HG03280 (cell line): ENCODE data around the gene PAM.

ENCODE experiments used
- ATAC-seq: cut with Tn5 transposase; IDR thresholded peaks from one replicate; pipeline ENCODE4 v1.9.1; 2021; ENCODE audit warnings: mild to moderate bottlenecking, moderate library complexity; ENCODE audit not compliant: unreplicated experiment

The PAM gene

DNA sequence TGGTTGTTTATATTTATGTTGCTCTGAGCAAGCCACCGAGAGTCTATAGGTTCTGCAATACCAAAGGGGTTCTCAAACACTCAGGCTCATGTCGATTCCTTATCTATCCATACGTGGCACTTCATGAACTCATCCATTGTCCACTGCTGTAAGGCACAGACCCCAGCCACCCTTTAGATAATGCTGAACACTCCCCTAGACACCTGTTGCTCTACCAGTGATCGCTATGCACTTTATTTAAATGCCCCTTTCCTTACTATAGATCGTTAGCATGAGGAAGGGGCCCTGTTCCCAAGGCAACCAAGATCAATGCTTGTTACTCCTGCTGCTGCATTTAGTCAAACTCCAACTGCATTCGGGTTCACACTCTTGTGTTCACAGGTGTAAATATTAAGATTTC, 171.9 kb downstream of the PAM start:
- no peak for ATAC-seq

DNA sequence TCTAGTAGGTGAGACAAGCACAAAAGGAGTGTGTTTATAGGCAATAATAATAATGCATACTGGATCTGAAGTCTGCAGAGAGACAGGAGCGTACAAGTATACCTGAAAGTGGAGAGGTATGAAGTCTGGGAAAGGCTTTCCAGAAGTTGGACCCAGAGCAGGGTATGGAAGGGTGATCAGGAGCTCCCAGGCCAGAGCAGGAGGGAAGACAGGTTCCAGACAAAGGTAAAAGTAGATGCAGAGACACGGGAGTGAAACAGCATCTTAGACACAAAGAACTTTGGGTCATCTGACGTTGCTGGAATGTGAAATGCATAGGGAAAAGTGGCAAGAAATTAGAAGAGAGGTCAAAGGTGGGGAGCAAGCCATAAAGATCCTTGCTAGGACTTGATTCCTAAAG, 175.1 kb downstream of the PAM start:
- no peak for ATAC-seq

GRCh38 chr5:102931085-102931725, 176.1 kb downstream of the PAM start:
- ATAC-seq = no peak

GRCh38 chr5:102932781-102933180, 177.7 kb downstream of the PAM start:
- ATAC-seq = no peak

DNA sequence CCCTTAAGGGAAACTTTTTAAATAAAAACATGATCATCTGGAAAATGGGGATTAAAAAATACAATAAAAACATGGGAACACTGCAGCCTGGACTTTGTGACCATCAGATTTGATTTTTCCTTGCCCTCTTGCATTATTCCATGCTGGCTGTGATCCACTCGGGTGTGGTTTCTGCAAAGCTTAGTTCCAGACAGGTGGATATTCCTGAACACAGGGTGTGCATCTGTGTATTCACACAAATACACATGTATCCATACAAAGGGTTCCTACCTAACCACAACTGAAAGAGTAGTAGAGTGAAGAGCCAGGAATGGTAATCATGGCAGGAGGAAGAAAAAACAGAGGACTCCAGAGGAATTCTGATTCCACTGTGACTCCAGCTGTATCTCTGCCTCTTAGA, 178.2 kb downstream of the PAM start:
- no peak for ATAC-seq

GRCh38 chr5:102933721-102934459, 178.8 kb downstream of the PAM start:
- no peak for ATAC-seq

- ATAC-seq = no peak
Measured at GRCh38 chr5:102937894-102938293, 182.8 kb downstream of the PAM start.

- no peak for ATAC-seq
Measured at GRCh38 chr5:102941111-102941510, 186.0 kb downstream of the PAM start.

DNA sequence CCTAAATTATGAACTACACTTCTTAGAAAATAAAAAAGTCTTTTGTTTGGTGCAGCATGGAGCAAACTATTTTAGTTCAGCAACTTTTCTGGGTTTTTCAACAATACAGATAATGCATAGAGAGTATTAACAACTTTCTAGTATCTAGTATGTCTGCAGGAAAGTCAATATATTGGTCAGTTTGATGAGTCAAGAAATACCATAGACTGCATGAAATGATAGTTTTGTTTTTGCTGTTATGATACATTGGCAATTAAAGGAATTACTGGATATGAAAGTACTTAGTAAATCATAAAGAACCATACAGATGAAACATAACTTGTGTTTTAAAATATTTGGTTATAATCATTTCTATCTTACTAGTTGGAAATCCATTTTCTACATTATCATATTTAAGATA, 191.3 kb downstream of the PAM start:
- no peak for ATAC-seq

- no peak for ATAC-seq
Measured at GRCh38 chr5:102946971-102947370, 191.9 kb downstream of the PAM start.

GRCh38 chr5:102955488-102955887, 200.4 kb downstream of the PAM start:
- ATAC-seq = no peak

- ATAC-seq = no peak
Measured at GRCh38 chr5:102956599-102956998, 201.5 kb downstream of the PAM start.

GRCh38 chr5:102957141-102957540, 202.0 kb downstream of the PAM start:
- ATAC-seq = no peak

DNA sequence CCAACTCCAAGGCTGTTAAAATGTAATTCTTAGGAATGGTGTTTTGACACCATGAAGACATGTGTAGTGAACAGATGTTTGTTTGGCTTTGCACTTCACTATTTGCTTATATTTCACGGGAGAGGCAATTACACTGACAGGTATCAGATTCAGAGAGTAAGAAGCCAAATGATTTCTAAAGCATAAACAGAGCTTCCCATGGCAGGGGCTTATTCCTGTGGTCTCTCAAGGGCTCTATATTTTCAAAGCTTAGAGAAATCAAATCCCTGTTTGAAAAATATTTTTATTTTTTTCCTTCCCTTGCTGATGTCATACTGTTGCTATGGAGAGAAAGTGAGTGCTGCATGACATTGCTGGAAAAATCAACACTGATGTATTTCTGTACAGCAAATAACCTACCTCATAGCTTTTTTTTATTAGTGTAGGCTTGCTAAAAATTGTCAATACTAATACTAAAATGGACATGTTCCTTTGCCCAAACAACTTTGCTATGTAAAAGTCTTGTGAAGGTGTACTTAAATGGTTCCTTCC, 203.4 kb downstream of the PAM start:
- peak; percentile 25 for ATAC-seq

GRCh38 chr5:102959055-102959454, 203.9 kb downstream of the PAM start:
- peak; percentile 71 for ATAC-seq

GRCh38 chr5:102961671-102962070, 206.6 kb downstream of the PAM start:
- ATAC-seq = no peak

DNA sequence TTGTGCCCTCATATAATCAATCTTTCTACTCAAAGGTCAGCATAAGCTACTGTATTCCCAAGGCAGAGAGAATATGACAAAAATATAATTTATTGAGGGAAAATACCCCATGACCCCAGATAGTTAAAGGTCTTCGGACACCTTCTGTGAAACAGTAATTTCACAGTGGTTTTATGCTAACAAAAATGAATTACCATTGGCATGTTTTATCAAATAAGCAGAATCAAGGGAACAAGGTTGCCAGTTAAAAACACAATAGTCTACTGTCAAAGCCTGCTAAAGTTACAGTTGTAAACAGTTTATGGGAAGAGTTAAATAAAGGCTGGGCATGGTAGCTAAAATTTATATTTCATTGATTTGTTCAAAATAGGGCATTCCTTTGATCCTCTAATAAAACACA, 210.5 kb downstream of the PAM start:
- ATAC-seq = no peak

GRCh38 chr5:102969641-102970040, 214.5 kb downstream of the PAM start:
- ATAC-seq = no peak

GRCh38 chr5:102971676-102972293, 216.7 kb downstream of the PAM start:
- no peak for ATAC-seq

GRCh38 chr5:102974177-102974576, 219.1 kb downstream of the PAM start:
- no peak for ATAC-seq

GRCh38 chr5:102975045-102975444, 219.9 kb downstream of the PAM start:
- ATAC-seq = no peak
